Measurements from ENCODE around the gene CDH4.

GRCh38 chr20:61661025-61661424 is 409.0 kb downstream of the CDH4 start:
- no peak for TF ChIP-seq POLR2A (IDR thresholded peaks at IDR 0.05)
- TF ChIP-seq, protein P1, sequence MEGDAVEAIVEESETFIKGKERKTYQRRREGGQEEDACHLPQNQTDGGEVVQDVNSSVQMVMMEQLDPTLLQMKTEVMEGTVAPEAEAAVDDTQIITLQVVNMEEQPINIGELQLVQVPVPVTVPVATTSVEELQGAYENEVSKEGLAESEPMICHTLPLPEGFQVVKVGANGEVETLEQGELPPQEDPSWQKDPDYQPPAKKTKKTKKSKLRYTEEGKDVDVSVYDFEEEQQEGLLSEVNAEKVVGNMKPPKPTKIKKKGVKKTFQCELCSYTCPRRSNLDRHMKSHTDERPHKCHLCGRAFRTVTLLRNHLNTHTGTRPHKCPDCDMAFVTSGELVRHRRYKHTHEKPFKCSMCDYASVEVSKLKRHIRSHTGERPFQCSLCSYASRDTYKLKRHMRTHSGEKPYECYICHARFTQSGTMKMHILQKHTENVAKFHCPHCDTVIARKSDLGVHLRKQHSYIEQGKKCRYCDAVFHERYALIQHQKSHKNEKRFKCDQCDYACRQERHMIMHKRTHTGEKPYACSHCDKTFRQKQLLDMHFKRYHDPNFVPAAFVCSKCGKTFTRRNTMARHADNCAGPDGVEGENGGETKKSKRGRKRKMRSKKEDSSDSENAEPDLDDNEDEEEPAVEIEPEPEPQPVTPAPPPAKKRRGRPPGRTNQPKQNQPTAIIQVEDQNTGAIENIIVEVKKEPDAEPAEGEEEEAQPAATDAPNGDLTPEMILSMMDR (IDR thresholded peaks at IDR 0.05) = no peak
